GM10266 (cell line): ENCODE data around the gene VPS39.

Experiments
- DNase-seq: peaks from one replicate; pipeline ENCODE4 v3.0.0; 2012; ENCODE audit errors: extremely low spot score
- CTCF ChIP-seq: IDR thresholded peaks from 2 replicates; pipeline ENCODE4 v1.5.1; 2012; ENCODE audit warnings: mild to moderate bottlenecking, low read depth; ENCODE audit not compliant: control insufficient read depth, insufficient read depth; ENCODE audit errors: missing control alignments

The VPS39 gene

GRCh38 chr15:42111924-42112323, 96.2 kb downstream of the VPS39 start:
- no peak for TF ChIP-seq CTCF
- no peak for DNase-seq

DNA sequence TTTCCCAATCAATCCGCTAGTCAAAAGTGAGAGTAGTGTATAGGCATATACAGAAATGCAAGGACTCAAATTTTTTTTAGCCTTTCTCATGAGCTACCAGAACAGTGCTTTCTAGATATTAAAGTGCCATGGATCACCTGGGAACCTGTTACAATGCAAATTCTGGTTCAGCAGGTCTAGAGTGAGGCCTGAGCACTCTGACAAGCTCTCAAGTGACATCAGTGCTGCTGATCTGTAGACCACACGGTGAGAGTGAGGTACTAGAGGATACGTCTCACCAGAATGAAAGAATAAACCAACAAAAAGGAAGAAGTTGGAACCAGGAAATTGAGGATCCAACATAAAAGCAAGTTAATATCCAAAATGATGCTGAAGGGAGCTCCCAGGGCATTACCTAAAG, 97.7 kb downstream of the VPS39 start:
- no peak for DNase-seq
- TF ChIP-seq CTCF: no peak

GRCh38 chr15:42108806-42109205, 99.3 kb downstream of the VPS39 start:
- TF ChIP-seq CTCF: no peak
- no peak for DNase-seq
